NCI-H1417 (cell line): ENCODE data around the gene ATXN7L1.

Source experiments
- DNase-seq, 3 experiments: peaks; one replicate each; lab custom pipeline; 2025; lab: John Stamatoyannopoulos, UW

ATXN7L1 gene

DNA sequence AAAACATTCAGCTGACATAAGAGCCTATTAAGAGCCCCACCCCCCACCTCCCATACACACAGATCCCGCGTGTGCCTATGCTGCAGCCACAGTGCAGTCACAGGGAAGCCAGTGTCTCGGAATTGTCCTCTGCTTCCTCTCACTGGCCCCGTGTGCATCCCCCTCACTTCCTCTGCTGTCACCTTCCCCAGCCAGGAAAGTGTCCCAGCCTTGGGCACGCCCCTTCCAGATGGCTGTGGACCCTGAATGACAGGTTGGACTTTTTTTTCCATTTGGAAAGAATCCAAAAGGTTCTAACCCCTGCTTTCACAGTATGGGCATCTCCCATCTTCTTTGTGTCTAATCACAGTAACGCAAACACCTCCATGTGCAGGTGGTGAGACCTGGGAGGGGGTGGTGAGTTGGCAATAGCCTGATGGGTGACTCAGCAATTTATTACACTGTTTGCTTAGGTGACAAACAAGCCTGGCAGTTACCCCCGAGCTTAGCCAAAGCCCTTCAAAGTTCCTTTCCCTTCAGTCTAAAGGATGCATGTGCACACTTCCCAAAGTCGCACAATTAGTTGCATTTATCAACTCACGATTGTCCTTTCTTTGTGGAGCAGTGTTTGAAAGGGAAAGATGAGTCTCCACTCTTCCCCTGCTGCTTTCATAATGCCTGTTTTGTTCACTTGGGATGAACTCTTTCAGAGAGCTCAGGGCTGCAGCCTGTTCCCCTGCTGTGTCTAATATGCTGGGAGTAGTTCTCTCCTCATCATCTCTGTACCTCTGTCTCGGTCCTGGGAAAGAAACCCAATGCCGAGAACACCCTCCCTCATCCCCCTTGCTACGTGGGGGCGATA lies 227.6 kb downstream of the ATXN7L1 start:
- peak; percentile 74 to 99 (median 92) for DNase-seq

DNA sequence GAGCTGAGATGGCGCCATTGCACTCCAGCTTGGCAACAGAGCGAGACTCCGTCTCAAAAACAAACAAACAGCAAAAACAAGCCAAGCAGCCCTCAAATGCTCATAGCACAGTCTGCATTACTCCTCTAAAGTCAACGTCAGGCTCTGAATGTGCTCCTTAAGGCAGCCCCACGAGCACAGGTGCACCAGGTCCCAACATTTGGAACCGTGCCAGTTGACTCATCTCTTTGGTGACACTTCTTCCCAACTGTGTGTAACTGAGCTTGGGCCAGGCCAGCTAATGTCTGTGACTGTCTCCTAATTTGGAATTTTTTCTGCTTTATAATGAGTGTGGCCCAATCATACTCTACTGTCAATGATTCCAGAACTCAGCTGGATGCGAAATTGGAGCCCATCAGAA lies 228.8 kb downstream of the ATXN7L1 start:
- DNase-seq: peak in 2 of 3 experiments; percentile 56 to 81

- no peak for DNase-seq
These were observed 231.5 kb downstream of the ATXN7L1 start for GRCh38 chr7:105644937-105645336.

GRCh38 chr7:105643851-105644250 lies 232.5 kb downstream of the ATXN7L1 start:
- no peak for DNase-seq

- no peak for DNase-seq
These were observed 233.0 kb downstream of the ATXN7L1 start for GRCh38 chr7:105643384-105643783.

DNA sequence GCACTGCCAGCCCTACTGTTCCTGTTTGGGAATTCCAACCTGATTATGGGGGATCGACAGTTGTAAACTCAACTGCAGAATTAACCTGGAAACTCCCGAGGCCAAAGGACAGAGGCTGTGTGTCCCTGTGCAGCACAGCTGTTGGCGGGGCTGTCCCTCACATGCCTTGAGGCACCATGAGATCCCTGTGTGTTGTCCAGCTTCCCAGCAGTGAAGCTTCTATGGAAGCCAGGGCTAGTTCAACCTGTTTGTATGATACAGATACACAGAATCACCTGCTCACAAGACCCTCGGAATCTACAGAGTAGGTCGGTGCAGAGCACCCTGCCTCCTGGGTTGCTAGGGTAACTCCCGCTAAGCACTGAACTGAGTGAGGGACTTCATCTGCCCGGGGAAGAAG lies 234.1 kb downstream of the ATXN7L1 start:
- no peak for DNase-seq

GRCh38 chr7:105640956-105641810 lies 235.2 kb downstream of the ATXN7L1 start:
- no peak for DNase-seq

GRCh38 chr7:105639667-105640493 lies 236.5 kb downstream of the ATXN7L1 start:
- DNase-seq: peak; percentile 53 to 79 (median 68)

GRCh38 chr7:105638902-105639495 lies 237.4 kb downstream of the ATXN7L1 start:
- peak; percentile 88 to 96 (median 90) for DNase-seq

DNA sequence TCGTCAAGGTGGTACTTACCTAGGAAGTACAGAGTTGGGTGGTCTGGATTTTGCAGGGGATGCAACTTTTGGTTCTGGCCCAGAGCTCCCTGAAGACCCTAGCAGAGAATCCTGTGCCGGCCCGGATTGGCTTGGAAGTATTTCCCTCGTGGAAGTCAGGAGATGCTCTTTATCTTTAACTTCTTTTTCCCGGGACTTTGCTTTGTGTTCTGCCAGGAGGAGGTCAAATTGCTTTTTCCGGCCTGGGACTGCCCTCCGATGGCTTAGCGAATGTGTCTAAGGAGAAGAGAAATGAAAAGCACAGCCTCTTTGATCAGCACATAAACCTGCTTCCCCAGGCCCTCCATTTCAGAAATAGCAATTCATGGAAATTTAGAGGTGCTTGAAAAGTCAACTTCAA lies 238.1 kb downstream of the ATXN7L1 start:
- DNase-seq: no peak

DNA sequence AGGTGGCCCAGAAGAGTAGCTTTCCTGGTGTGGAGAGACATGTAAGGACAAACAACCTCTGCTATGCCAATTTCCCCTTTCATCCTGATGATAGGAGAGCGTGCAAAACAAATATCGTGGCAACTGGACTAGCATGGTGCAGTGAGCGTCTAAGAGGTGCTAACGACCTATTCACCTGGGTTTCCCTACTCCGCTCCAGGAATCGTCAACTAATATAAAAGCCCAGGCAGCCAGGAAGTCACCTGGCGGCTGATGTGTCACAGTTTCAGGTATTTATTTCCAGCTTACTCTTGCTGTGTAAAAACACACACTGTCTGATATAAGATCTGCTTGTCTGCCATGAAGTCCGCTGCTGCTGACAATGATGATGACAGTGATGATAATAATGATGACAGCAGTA lies 238.6 kb downstream of the ATXN7L1 start:
- peak; percentile 63 to 85 (median 76) for DNase-seq

DNA sequence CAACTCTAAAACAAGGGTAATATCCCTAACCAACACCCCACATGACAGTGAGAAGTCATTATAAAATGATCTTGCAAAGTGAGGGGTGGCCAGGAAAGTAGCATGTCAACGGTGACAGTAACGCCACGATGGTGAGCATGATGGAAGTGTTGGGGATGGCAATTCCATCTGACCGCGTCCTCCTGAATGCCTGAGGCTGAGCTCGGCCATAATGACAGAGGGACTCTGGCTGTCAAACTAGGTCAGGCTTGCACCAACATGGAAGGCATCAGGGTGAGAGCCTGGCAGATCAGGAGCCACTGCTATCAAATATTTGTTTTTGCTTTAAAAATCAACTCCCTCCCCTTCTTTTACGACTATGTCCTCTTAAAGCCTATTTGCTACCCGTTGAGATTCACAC lies 239.4 kb downstream of the ATXN7L1 start:
- peak in 1 of 3 experiments; percentile 29 for DNase-seq

- no peak for DNase-seq
These were observed 241.2 kb downstream of the ATXN7L1 start for GRCh38 chr7:105635197-105635596.

- no peak for DNase-seq
These were observed 250.4 kb downstream of the ATXN7L1 start for GRCh38 chr7:105625986-105626385.

DNA sequence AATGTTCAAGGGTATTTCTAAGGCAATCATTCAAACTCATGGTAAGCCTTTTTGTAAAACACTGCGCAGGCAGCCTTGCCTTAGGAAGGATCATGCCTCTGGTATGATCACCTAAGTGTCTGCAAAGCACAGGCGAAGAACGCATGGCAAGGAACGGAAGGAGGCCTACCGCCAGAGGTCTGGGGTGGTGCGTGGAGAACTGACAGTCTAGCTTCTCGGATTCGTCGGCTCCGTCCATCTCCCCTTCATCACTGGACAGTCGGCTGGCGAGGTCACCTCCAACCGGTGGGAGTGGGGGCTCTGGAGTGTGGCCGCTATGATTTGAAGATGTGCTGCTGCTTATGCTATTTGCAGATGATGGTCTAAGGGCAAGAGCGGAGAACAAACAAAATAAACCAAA lies 252.5 kb downstream of the ATXN7L1 start:
- DNase-seq: no peak

- DNase-seq: no peak
These were observed 253.0 kb downstream of the ATXN7L1 start for GRCh38 chr7:105623378-105623777.

DNA sequence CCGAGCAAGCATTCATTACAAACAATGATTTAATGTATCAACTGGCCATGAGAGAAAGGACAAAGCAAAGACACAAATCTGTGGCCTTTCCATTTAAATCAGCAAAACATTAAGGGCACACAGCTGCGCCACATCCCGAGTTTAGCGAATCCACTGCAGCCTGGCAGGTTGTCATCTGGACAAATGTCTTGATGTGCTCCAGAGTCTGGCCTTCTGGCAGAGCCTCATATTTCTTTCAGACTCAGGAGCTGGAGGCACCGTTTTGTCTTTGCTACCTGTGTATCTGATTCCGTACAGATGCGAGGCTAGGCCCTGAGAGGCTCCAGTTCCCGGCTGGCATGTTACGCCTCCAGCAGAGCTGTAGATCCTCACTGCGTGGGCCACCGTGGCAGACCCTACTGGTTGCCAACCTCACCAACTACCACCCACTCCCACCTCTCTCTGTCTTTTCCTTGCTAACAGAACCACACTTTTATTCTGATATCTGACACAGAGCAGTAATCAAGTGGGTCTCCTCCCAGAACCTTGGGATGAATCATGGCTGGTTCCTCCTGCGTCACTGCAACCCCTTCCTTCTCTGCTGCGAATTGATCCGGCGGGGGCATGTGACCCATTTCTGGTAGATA lies 254.2 kb downstream of the ATXN7L1 start:
- no peak for DNase-seq

DNA sequence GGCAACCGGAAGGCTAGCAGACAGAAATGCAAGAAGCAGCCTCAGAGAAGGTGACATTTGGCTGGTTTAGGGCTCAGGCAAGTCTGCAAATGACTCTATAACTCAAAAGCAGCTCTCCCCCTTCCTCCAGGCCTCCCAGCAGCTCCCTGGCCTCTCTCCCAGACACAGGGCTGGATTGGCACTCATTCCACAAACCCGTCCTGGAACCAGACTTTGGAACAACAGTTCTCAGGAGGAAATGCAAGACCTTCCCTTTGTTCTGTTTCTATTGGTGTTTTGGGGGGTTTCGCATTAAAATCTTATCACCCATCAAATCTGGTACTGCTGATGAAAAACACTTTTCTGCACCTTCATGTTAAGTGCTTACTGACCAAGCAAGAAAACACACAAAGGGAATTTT lies 254.8 kb downstream of the ATXN7L1 start:
- DNase-seq: no peak

GRCh38 chr7:105621176-105621575 lies 255.2 kb downstream of the ATXN7L1 start:
- no peak for DNase-seq

GRCh38 chr7:105619590-105619989 lies 256.8 kb downstream of the ATXN7L1 start:
- DNase-seq: no peak

GRCh38 chr7:105618016-105618296 lies 258.4 kb downstream of the ATXN7L1 start:
- DNase-seq: no peak
